Measurements from ENCODE around the gene GRIN2B.

GRIN2B gene

DNA sequence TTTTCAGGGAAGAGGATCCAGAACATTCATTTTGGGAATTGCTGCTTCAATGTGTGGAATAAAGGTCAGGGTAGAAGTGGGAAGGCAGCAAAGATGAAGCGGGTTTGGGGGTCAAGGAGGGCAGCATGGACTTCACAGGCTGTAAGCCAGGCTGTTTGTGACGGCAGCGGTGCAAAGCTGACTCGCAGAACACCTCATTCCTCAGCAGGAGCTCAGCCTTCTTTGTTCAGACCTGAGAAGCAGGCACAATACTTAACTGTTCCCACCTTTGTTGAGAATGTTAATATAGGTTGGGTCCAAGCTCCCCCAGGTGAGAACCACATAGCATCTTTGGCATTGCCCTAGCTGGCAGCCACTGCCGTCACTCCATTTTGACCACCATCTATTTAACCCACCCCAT lies 16.7 kb downstream of the GRIN2B start:
- no peaks in the 10 kb centered on the region for H3K27me3 ChIP-seq (replicated peaks; ENCODE audit: insufficient read depth, low read length)
- H3K27ac ChIP-seq (ENCODE audit: low read length): no peak overlapping the region
- no peaks in the 10 kb centered on the region for H4K20me1 ChIP-seq (ENCODE audit: insufficient read depth, low read length)
- H3K4me3 ChIP-seq (ENCODE audit: low read length): no peak overlapping the region
- H3K9me3 ChIP-seq (replicated peaks; ENCODE audit: insufficient read depth, low read length): no peaks in the 10 kb centered on the region
- no peak overlapping the region for H3K9ac ChIP-seq (ENCODE audit: low read length)
- H2AFZ ChIP-seq (ENCODE audit: low read length): no peak overlapping the region
- TF ChIP-seq EZH2 (optimal IDR thresholded peaks at IDR 0.05; ENCODE audit: low read depth, low read length): no peak
- TF ChIP-seq, protein P1, sequence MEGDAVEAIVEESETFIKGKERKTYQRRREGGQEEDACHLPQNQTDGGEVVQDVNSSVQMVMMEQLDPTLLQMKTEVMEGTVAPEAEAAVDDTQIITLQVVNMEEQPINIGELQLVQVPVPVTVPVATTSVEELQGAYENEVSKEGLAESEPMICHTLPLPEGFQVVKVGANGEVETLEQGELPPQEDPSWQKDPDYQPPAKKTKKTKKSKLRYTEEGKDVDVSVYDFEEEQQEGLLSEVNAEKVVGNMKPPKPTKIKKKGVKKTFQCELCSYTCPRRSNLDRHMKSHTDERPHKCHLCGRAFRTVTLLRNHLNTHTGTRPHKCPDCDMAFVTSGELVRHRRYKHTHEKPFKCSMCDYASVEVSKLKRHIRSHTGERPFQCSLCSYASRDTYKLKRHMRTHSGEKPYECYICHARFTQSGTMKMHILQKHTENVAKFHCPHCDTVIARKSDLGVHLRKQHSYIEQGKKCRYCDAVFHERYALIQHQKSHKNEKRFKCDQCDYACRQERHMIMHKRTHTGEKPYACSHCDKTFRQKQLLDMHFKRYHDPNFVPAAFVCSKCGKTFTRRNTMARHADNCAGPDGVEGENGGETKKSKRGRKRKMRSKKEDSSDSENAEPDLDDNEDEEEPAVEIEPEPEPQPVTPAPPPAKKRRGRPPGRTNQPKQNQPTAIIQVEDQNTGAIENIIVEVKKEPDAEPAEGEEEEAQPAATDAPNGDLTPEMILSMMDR (IDR thresholded peaks at IDR 0.05; ENCODE audit: low read length): no peak
- TF ChIP-seq EZH2phosphoT487 (IDR thresholded peaks at IDR 0.05; ENCODE audit: low read length): no peak
- H3K4me2 ChIP-seq (ENCODE audit: low read depth, low read length): no peak overlapping the region
- no peaks in the 10 kb centered on the region for H3F3A ChIP-seq (ENCODE audit: insufficient read depth, low read length)
- no peaks in the 10 kb centered on the region for H3K9me2 ChIP-seq (replicated peaks; ENCODE audit: insufficient read depth, low read length)
- H3K79me2 ChIP-seq (ENCODE audit: low read length): no peaks in the 10 kb centered on the region
- H3K4me1 ChIP-seq (ENCODE audit: low read length): peaks cover 4% of the 10 kb centered on the region; the same call in 1 of the 2 replicates
- no peaks in the 10 kb centered on the region for H3K36me3 ChIP-seq (replicated peaks; ENCODE audit: insufficient read depth, low read length)
- DNase-seq: no peak

DNA sequence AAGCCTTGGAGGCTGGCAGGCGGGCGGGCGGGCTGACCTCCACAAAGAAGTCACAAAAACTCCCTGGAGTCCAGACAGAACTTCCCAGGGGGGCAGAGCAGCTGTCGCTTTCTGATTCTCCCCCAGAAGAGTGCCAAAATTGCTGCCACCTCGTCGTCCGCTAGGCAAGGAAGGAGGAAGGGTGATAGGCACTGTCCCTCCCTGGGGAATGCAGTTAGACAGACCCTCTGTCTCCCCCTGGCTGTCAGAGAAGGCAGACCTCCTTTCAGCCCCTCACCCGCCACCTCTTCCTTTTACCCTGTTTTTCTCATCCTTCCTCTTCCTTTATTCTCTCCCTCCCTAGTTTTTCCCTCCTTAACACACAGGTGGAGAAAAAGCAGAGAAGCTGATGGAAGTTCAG lies 18.7 kb downstream of the GRIN2B start:
- Histone ChIP-seq H3K9me3 (replicated peaks; ENCODE audit: insufficient read depth, low read length) (no peaks in the 10 kb centered on the region), H3K27me3 (replicated peaks; ENCODE audit: insufficient read depth, low read length) (no peaks in the 10 kb centered on the region), H2AFZ (ENCODE audit: low read length) (no peak overlapping the region), H4K20me1 (ENCODE audit: insufficient read depth, low read length) (no peaks in the 10 kb centered on the region), H3K4me1 (ENCODE audit: low read length) (peaks cover 9% of the 10 kb centered on the region), H3K79me2 (ENCODE audit: low read length) (no peaks in the 10 kb centered on the region), H3K4me3 (ENCODE audit: low read length) (no peak overlapping the region), H3F3A (ENCODE audit: insufficient read depth, low read length) (no peaks in the 10 kb centered on the region), H3K9ac (ENCODE audit: low read length) (no peak overlapping the region), H3K9me2 (replicated peaks; ENCODE audit: insufficient read depth, low read length) (no peaks in the 10 kb centered on the region), H3K36me3 (replicated peaks; ENCODE audit: insufficient read depth, low read length) (no peaks in the 10 kb centered on the region), H3K4me2 (ENCODE audit: low read depth, low read length) (no peak overlapping the region), H3K27ac (ENCODE audit: low read length) (no peak overlapping the region)
- TF ChIP-seq EZH2phosphoT487 (IDR thresholded peaks at IDR 0.05; ENCODE audit: low read length) (no peak), EZH2 (optimal IDR thresholded peaks at IDR 0.05; ENCODE audit: low read depth, low read length) (no peak)
- TF ChIP-seq, protein P1 (IDR thresholded peaks at IDR 0.05; ENCODE audit: low read length): peak; percentile 23; the same call in 1 of the 2 replicates
- no peak for DNase-seq

DNA sequence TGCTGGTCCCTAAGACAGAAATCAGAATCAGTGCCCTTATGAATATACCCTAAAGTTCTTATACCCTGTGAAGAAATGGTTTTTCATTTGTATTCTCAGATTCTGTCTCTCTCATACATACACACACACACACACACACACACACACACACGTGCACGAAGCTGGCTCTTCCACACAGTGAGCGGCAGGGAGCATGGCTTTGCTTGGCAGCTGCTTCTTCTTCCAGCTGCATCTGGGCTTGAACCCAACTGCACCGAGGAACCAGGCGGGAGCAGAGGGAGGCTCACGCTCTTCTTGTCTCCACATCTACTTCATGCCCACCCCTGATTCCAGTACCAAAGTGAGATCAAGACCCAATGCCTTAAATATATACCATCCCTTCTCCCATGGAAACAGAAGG lies 19.4 kb downstream of the GRIN2B start:
- Histone ChIP-seq H3K4me1 (ENCODE audit: low read length) (peaks cover 15% of the 10 kb centered on the region), H3K79me2 (ENCODE audit: low read length) (no peaks in the 10 kb centered on the region), H3K9ac (ENCODE audit: low read length) (no peak overlapping the region), H3K4me2 (ENCODE audit: low read depth, low read length) (no peak overlapping the region), H3K9me3 (replicated peaks; ENCODE audit: insufficient read depth, low read length) (no peaks in the 10 kb centered on the region), H3K36me3 (replicated peaks; ENCODE audit: insufficient read depth, low read length) (no peaks in the 10 kb centered on the region), H3K4me3 (ENCODE audit: low read length) (no peak overlapping the region), H3F3A (ENCODE audit: insufficient read depth, low read length) (no peaks in the 10 kb centered on the region), H4K20me1 (ENCODE audit: insufficient read depth, low read length) (no peaks in the 10 kb centered on the region), H3K27ac (ENCODE audit: low read length) (no peak overlapping the region), H2AFZ (ENCODE audit: low read length) (no peak overlapping the region), H3K27me3 (replicated peaks; ENCODE audit: insufficient read depth, low read length) (no peaks in the 10 kb centered on the region), H3K9me2 (replicated peaks; ENCODE audit: insufficient read depth, low read length) (no peaks in the 10 kb centered on the region)
- TF ChIP-seq, protein P1 (IDR thresholded peaks at IDR 0.05; ENCODE audit: low read length): no peak
- no peak for TF ChIP-seq EZH2 (optimal IDR thresholded peaks at IDR 0.05; ENCODE audit: low read depth, low read length)
- TF ChIP-seq EZH2phosphoT487 (IDR thresholded peaks at IDR 0.05; ENCODE audit: low read length): no peak
- no peak for DNase-seq
